OCI-LY7 (cell line): ENCODE data around the gene ZNF786. TPM values are rescaled to one million over a fixed set of nuclear protein-coding genes. Genes with fewer than 3 reads are reported as not detected.

Experiments used
- BruUV-seq: library from RNA; stranded (reverse); fragments of 400-500 nt; replicated peaks from 2 replicates; lab custom pipeline; 2021; lab: Mats Ljungman, UMichigan
- CTCF ChIA-PET: fragments of 300-600 bp; sonication (Branson Sonifier 250); formaldehyde crosslinking; loops from one replicate; lab custom pipeline; 2022; ENCODE audit warnings: antibody characterized with exemption; ENCODE audit not compliant: unreplicated experiment; lab: Charles Lee
- POLR2A ChIA-PET: fragments of 300-600 bp; sonication (Branson Sonifier 250); formaldehyde crosslinking; loops from one replicate; lab custom pipeline; 2022; ENCODE audit warnings: antibody characterized with exemption; lab: Charles Lee
- DNase-seq: peaks from one replicate; pipeline ENCODE4 v3.0.0-alpha.2; 2015; ENCODE audit warnings: low spot score
- H2AFZ ChIP-seq: fragments of 200-600 bp; sonication (generic), shearing (Covaris generic); 2 replicates; pipeline ENCODE4 v1.6.1; 2014; ENCODE audit warnings: mild to moderate bottlenecking, antibody characterized with exemption, low read length, moderate library complexity
- H3K27ac ChIP-seq: fragments of 200-600 bp; sonication (generic); 2 replicates; pipeline ENCODE4 v1.5.1; 2014; ENCODE audit warnings: mixed run types, low read depth, mild to moderate bottlenecking, moderate library complexity, low read length, inconsistent platforms; ENCODE audit not compliant: poor library complexity, severe bottlenecking
- H3K36me3 ChIP-seq: fragments of 200-600 bp; sonication (generic); 2 replicates; pipeline ENCODE4 v1.6.1; 2014; ENCODE audit warnings: mild to moderate bottlenecking, antibody characterized with exemption, low read length, moderate library complexity, mixed read lengths; ENCODE audit not compliant: insufficient read depth
- H3K4me1 ChIP-seq: fragments of 200-600 bp; sonication (generic); 2 replicates; pipeline ENCODE4 v1.5.1; 2014; ENCODE audit warnings: mild to moderate bottlenecking, low read length; ENCODE audit not compliant: insufficient read depth, poor library complexity, severe bottlenecking
- H3K4me2 ChIP-seq: fragments of 200-600 bp; sonication (generic); 2 replicates; pipeline ENCODE4 v1.6.1; 2014; ENCODE audit warnings: mild to moderate bottlenecking, low read length
- H3K4me3 ChIP-seq: fragments of 200-600 bp; sonication (generic); 2 replicates; pipeline ENCODE4 v1.5.1; 2014; ENCODE audit warnings: mild to moderate bottlenecking, low read depth, low read length; ENCODE audit not compliant: poor library complexity, severe bottlenecking
- H3K79me2 ChIP-seq: fragments of 200-600 bp; sonication (generic); 2 replicates; pipeline ENCODE4 v1.6.1; 2016; ENCODE audit warnings: low read depth, mild to moderate bottlenecking, low read length, moderate library complexity, mixed read lengths; ENCODE audit not compliant: insufficient read depth
- H3K9me2 ChIP-seq: fragments of 200-600 bp; sonication (generic); 2 replicates; pipeline ENCODE4 v1.6.1; 2016; ENCODE audit warnings: mild to moderate bottlenecking, low read length, mixed read lengths; ENCODE audit not compliant: insufficient read depth
- H3K9me3 ChIP-seq: fragments of 200-600 bp; sonication (generic); 2 replicates; pipeline ENCODE4 v1.6.1; 2014; ENCODE audit warnings: mild to moderate bottlenecking, mixed run types, low read length, mixed read lengths
- H4K20me1 ChIP-seq: fragments of 200-600 bp; sonication (generic); 2 replicates; pipeline ENCODE4 v1.6.1; 2014; ENCODE audit warnings: mild to moderate bottlenecking, antibody characterized with exemption, low read length, moderate library complexity, mixed read lengths; ENCODE audit not compliant: insufficient read depth
- CTCF ChIP-seq: fragments of 200-600 bp; sonication (generic); conservative IDR thresholded peaks from 2 replicates; pipeline ENCODE4 v1.5.1; 2014; ENCODE audit warnings: mild to moderate bottlenecking, antibody characterized with exemption, low read length, moderate library complexity, mixed read lengths
- EZH2phosphoT487 ChIP-seq: fragments of 200-600 bp; sonication (generic); IDR thresholded peaks from 2 replicates; pipeline ENCODE4 v1.6.1; 2018; ENCODE audit warnings: low read depth, borderline replicate concordance, mild to moderate bottlenecking, mixed run types, antibody characterized with exemption, low read length, moderate library complexity, mixed read lengths
- intact Hi-C: fragments of 100-400 bp; cut with micrococcal nuclease; formaldehyde crosslinking; loops from one replicate; pipeline ENCODE4 v1.10.0; 2022; ENCODE audit not compliant: unreplicated experiment
- total RNA-seq, 2 experiments: library from RNA; depleted of rRNA in 1 of 2; stranded (reverse); fragments of >200 nt in 1 of 2; shearing (Covaris generic) in 1 of 2; gene quantifications; 2 replicates each; pipeline ENCODE4 v1.2.3, GENCODE V29; 2014 to 2022

Gene ZNF786
- total RNA-seq, 2 experiments from 2014 or later, result 5.1 to 7.7 TPM

GRCh38 chr7:149077594-149077993 is 12.9 kb downstream of the ZNF786 start:
- intact Hi-C loops, result no loop called here
- POLR2A ChIA-PET, result no interaction called here
- Histone ChIP-seq H3K9me3 (no peaks in the 10 kb centered on the region), H4K20me1 (no peaks in the 10 kb centered on the region), H3K9me2 (no peaks in the 10 kb centered on the region), H2AFZ (no peak overlapping the region), H3K4me3 (no peak overlapping the region), H3K4me1 (no peaks in the 10 kb centered on the region), H3K27ac (no peak overlapping the region), H3K4me2 (no peak overlapping the region), H3K79me2 (no peaks in the 10 kb centered on the region), H3K36me3 (peaks cover 20% of the 10 kb centered on the region; the same call in 1 of the 2 replicates)
- BruUV-seq, result no TSS peak
- DNase-seq, result no peak
- CTCF ChIA-PET, result no interaction called here
- TF ChIP-seq CTCF (no peak), EZH2phosphoT487 (no peak)

- intact Hi-C loops, result no loop called here
- ChIA-PET CTCF (no interaction called here), POLR2A (interaction anchor here (0.9 kb wide), 1 partner anchor 14 kb away, joined by 4 read pairs; no protein-coding TSS in a partner anchor)
- H3K4me2 ChIP-seq, result no peak overlapping the region
- H4K20me1 ChIP-seq, result no peaks in the 10 kb centered on the region
- TF ChIP-seq EZH2phosphoT487, result no peak
- TF ChIP-seq CTCF, result no peak
- peaks cover 38% of the 10 kb centered on the region for H3K36me3 ChIP-seq
- H2AFZ ChIP-seq, result no peak overlapping the region
- no TSS peak for BruUV-seq
- H3K9me3 ChIP-seq, result no peaks in the 10 kb centered on the region
- no peaks in the 10 kb centered on the region for H3K9me2 ChIP-seq
- no peak overlapping the region for H3K4me3 ChIP-seq
- no peak overlapping the region for H3K27ac ChIP-seq
- H3K79me2 ChIP-seq, result no peaks in the 10 kb centered on the region
- H3K4me1 ChIP-seq, result no peaks in the 10 kb centered on the region
- DNase-seq, result no peak
Observed at GRCh38 chr7:149075286-149075685, 15.2 kb downstream of the ZNF786 start.

GRCh38 chr7:149074116-149074885 is 16.2 kb downstream of the ZNF786 start:
- TF ChIP-seq CTCF (no peak), EZH2phosphoT487 (no peak)
- Histone ChIP-seq H3K9me2 (no peaks in the 10 kb centered on the region), H3K79me2 (no peaks in the 10 kb centered on the region), H3K9me3 (no peaks in the 10 kb centered on the region), H3K4me2 (no peak overlapping the region), H2AFZ (no peak overlapping the region), H3K4me1 (no peaks in the 10 kb centered on the region), H3K27ac (no peak overlapping the region), H3K4me3 (no peak overlapping the region), H3K36me3 (peaks cover 45% of the 10 kb centered on the region), H4K20me1 (no peaks in the 10 kb centered on the region)
- intact Hi-C loops, result no loop called here
- no peak for DNase-seq
- ChIA-PET CTCF (no interaction called here), POLR2A (interaction anchor here (0.8 kb wide), 1 partner anchor 15 kb away, joined by 3 read pairs; no protein-coding TSS in a partner anchor)
- BruUV-seq, result no TSS peak
